Mucosa of rectum (tissue), 2 donors: ENCODE measurements around the gene L3MBTL4.

Experiments used
- H3K27ac ChIP-seq, 2 donors: one replicate each; pipeline ENCODE4 v1.7.0; 2013; ENCODE audit warnings: inconsistent platforms in 2 of 2, low read depth in 2 of 2, low read length in 2 of 2
- H3K27me3 ChIP-seq, 2 donors: one replicate each; pipeline ENCODE4 v1.7.0; 2013; ENCODE audit warnings: low read length in 2 of 2; ENCODE audit not compliant: control insufficient read depth in 2 of 2, insufficient read depth in 2 of 2
- H3K36me3 ChIP-seq, 2 donors: one replicate each; pipeline ENCODE4 v1.7.0; 2013; ENCODE audit warnings: low read length in 2 of 2; ENCODE audit not compliant: control insufficient read depth in 2 of 2, insufficient read depth in 2 of 2
- H3K4me1 ChIP-seq, 2 donors: one replicate each; pipeline ENCODE4 v1.7.0; 2013; ENCODE audit warnings: low read length in 2 of 2, mild to moderate bottlenecking in 1 of 2; ENCODE audit not compliant: control insufficient read depth in 2 of 2, insufficient read depth in 2 of 2
- H3K4me3 ChIP-seq, 2 donors: one replicate each; pipeline ENCODE4 v1.7.0; 2013; ENCODE audit warnings: low read length in 2 of 2
- H3K9ac ChIP-seq, 2 donors: one replicate each; pipeline ENCODE4 v1.7.0; 2013; ENCODE audit warnings: low read length in 2 of 2, low read depth in 1 of 2, mild to moderate bottlenecking in 1 of 2
- H3K9me3 ChIP-seq, 2 donors: one replicate each; pipeline ENCODE4 v1.7.0; 2013; ENCODE audit warnings: low read length in 2 of 2; ENCODE audit not compliant: control insufficient read depth in 2 of 2
- donor health status: healthy.
- donor health status: Normal muscosa, but diverticular disease.

L3MBTL4 gene

GRCh38 chr18:5980721-5981120, 434.0 kb downstream of the L3MBTL4 start:
- Histone ChIP-seq H3K27ac (no peak overlapping the region), H3K4me3 (no peak overlapping the region), H3K36me3 (no peaks in the 10 kb centered on the region), H3K27me3 (no peaks in the 10 kb centered on the region), H3K4me1 (no peaks in the 10 kb centered on the region), H3K9ac (no peak overlapping the region), H3K9me3 (no peaks in the 10 kb centered on the region)

GRCh38 chr18:5979971-5980457, 434.7 kb downstream of the L3MBTL4 start:
- Histone ChIP-seq H3K27me3 (no peaks in the 10 kb centered on the region), H3K4me1 (no peaks in the 10 kb centered on the region), H3K4me3 (no peak overlapping the region), H3K9me3 (no peaks in the 10 kb centered on the region), H3K27ac (no peak overlapping the region), H3K9ac (no peak overlapping the region), H3K36me3 (no peaks in the 10 kb centered on the region)

- H3K36me3 ChIP-seq = no peaks in the 10 kb centered on the region
- H3K4me1 ChIP-seq = no peaks in the 10 kb centered on the region
- no peak overlapping the region for H3K9ac ChIP-seq
- H3K27ac ChIP-seq = no peak overlapping the region
- H3K9me3 ChIP-seq = no peaks in the 10 kb centered on the region
- H3K4me3 ChIP-seq = no peak overlapping the region
- no peaks in the 10 kb centered on the region for H3K27me3 ChIP-seq
These were observed 435.4 kb downstream of the L3MBTL4 start for GRCh38 chr18:5979176-5979888.

- Histone ChIP-seq H3K4me1 (no peaks in the 10 kb centered on the region), H3K4me3 (no peak overlapping the region), H3K9me3 (no peaks in the 10 kb centered on the region), H3K27me3 (no peaks in the 10 kb centered on the region), H3K27ac (no peak overlapping the region), H3K9ac (no peak overlapping the region), H3K36me3 (no peaks in the 10 kb centered on the region)
These were observed 437.7 kb downstream of the L3MBTL4 start for GRCh38 chr18:5977022-5977421.

GRCh38 chr18:5975111-5976002, 439.4 kb downstream of the L3MBTL4 start:
- Histone ChIP-seq H3K4me1 (no peaks in the 10 kb centered on the region), H3K27me3 (no peaks in the 10 kb centered on the region), H3K4me3 (no peak overlapping the region), H3K9me3 (no peaks in the 10 kb centered on the region), H3K9ac (no peak overlapping the region), H3K27ac (no peak overlapping the region), H3K36me3 (no peaks in the 10 kb centered on the region)

- no peak overlapping the region for H3K27ac ChIP-seq
- H3K4me3 ChIP-seq = no peak overlapping the region
- H3K9me3 ChIP-seq = no peaks in the 10 kb centered on the region
These were observed 440.0 kb downstream of the L3MBTL4 start for GRCh38 chr18:5974696-5975095.

GRCh38 chr18:5973099-5973498, 441.6 kb downstream of the L3MBTL4 start:
- Histone ChIP-seq H3K36me3 (no peaks in the 10 kb centered on the region), H3K27ac (no peak overlapping the region), H3K4me1 (peaks cover 0 to 7% of the 10 kb centered on the region in 2 donors), H3K9me3 (no peaks in the 10 kb centered on the region), H3K27me3 (no peaks in the 10 kb centered on the region), H3K4me3 (no peak overlapping the region), H3K9ac (no peak overlapping the region)

More at GRCh38 chr18:5974696-5975095, 440.0 kb downstream of the L3MBTL4 start:
- Histone ChIP-seq H3K4me1 (peaks cover 0 to 5% of the 10 kb centered on the region in 2 donors), H3K9ac (no peak overlapping the region), H3K27me3 (no peaks in the 10 kb centered on the region), H3K36me3 (no peaks in the 10 kb centered on the region)

GRCh38 chr18:5972298-5972697, 442.4 kb downstream of the L3MBTL4 start:
- Histone ChIP-seq H3K9ac (no peak overlapping the region), H3K27me3 (no peaks in the 10 kb centered on the region), H3K36me3 (no peaks in the 10 kb centered on the region), H3K4me3 (no peak overlapping the region), H3K9me3 (no peaks in the 10 kb centered on the region), H3K27ac (no peak overlapping the region), H3K4me1 (peaks cover 0 to 7% of the 10 kb centered on the region in 2 donors)

- H3K4me3 ChIP-seq = no peak overlapping the region
- H3K9ac ChIP-seq = no peak overlapping the region
- H3K27me3 ChIP-seq = no peaks in the 10 kb centered on the region
- H3K36me3 ChIP-seq = no peaks in the 10 kb centered on the region
- no peak overlapping the region for H3K27ac ChIP-seq
- peaks cover 0 to 11% of the 10 kb centered on the region in 2 donors for H3K4me1 ChIP-seq
- H3K9me3 ChIP-seq = no peaks in the 10 kb centered on the region
These were observed 444.7 kb downstream of the L3MBTL4 start for GRCh38 chr18:5969989-5970403.

- H3K9ac ChIP-seq = no peak overlapping the region
- no peaks in the 10 kb centered on the region for H3K36me3 ChIP-seq
- H3K4me1 ChIP-seq = peaks cover 0 to 11% of the 10 kb centered on the region in 2 donors
- H3K9me3 ChIP-seq = no peaks in the 10 kb centered on the region
- H3K27ac ChIP-seq = no peak overlapping the region
- H3K4me3 ChIP-seq = no peak overlapping the region
- no peaks in the 10 kb centered on the region for H3K27me3 ChIP-seq
These were observed 445.2 kb downstream of the L3MBTL4 start for GRCh38 chr18:5969355-5969988.
